ENCODE results near the gene C7.

C7 gene

DNA sequence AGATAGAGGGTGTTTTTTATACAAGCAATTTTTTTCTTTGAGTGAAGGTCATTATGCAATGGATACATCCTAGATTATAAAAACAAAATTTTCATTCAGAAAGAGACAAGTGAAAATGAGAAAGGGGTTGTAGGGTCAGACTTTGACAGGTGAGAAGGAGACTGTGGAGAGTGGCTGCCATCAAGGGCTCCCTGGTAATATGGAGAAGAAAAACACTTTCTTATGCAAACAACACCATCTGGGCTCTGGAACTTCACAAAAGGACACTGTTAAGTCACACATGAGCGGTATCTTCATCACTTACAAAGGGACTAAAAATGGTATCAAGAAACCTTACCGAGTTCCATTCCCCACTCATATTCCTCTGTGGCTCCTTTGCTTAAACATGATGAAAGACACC is 23.5 kb downstream of the C7 start:
- Histone ChIP-seq H3K27me3 (ENCODE audit: control insufficient read depth, insufficient read depth, low read length) (no peaks in the 10 kb centered on the region), H3K9ac (ENCODE audit: low read depth, low read length) (no peak overlapping the region), H3K4me1 (ENCODE audit: control insufficient read depth, insufficient read depth, low read length) (peaks cover 19% of the 10 kb centered on the region), H3K9me3 (ENCODE audit: control insufficient read depth, insufficient read depth, low read length) (no peaks in the 10 kb centered on the region), H3K36me3 (ENCODE audit: control insufficient read depth, insufficient read depth, low read length) (no peaks in the 10 kb centered on the region), H3K4me3 (ENCODE audit: low read depth, low read length) (no peak overlapping the region)

DNA sequence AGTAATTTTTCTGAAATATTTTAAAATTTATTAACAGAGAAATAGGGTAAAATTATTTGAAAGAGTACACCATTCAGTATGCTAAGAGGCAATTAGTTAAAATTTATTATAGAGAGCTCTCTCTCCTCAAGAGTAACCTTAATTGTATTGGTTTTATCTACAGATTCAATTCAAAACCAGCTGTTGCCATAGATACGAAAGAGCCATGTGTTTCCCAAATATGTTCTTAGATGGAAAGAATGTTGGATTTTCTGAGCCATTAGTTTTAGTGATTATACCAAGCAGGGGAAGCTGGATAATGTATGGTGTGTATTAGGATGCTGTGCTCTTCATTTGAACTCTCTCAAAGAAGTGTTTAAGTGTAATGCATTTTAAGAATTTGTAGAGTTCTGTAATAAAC is 27.8 kb downstream of the C7 start:
- Histone ChIP-seq H3K4me3 (ENCODE audit: low read depth, low read length) (no peak overlapping the region), H3K9ac (ENCODE audit: low read depth, low read length) (no peak overlapping the region), H3K9me3 (ENCODE audit: control insufficient read depth, insufficient read depth, low read length) (no peaks in the 10 kb centered on the region), H3K4me1 (ENCODE audit: control insufficient read depth, insufficient read depth, low read length) (peaks cover 14% of the 10 kb centered on the region), H3K36me3 (ENCODE audit: control insufficient read depth, insufficient read depth, low read length) (no peaks in the 10 kb centered on the region), H3K27me3 (ENCODE audit: control insufficient read depth, insufficient read depth, low read length) (no peaks in the 10 kb centered on the region)

DNA sequence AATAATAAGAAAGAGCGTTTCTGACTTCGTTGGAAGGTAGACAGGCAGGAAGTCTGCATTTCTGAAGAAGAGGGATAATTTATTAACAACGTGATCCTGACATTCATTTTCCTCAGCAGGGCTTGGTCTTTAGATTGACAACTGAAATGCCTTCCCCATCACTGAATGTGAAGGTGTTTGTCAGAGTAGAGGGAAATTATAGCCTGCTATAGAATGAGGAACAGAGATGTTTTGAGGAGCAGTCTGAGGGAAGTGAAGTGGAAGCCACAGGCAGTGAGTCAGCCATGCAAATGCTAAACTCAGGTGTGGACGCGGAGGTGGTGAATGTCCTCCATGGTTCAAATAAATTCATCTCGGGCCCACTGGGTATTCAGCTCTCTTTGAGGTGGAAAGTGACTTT is 30.5 kb downstream of the C7 start:
- no peak overlapping the region for H3K9ac ChIP-seq (ENCODE audit: low read depth, low read length)
- H3K27me3 ChIP-seq (ENCODE audit: control insufficient read depth, insufficient read depth, low read length): no peaks in the 10 kb centered on the region
- H3K4me3 ChIP-seq (ENCODE audit: low read depth, low read length): no peak overlapping the region
- H3K36me3 ChIP-seq (ENCODE audit: control insufficient read depth, insufficient read depth, low read length): no peaks in the 10 kb centered on the region
- no peaks in the 10 kb centered on the region for H3K9me3 ChIP-seq (ENCODE audit: control insufficient read depth, insufficient read depth, low read length)
- peaks cover 2% of the 10 kb centered on the region for H3K4me1 ChIP-seq (ENCODE audit: control insufficient read depth, insufficient read depth, low read length)

DNA sequence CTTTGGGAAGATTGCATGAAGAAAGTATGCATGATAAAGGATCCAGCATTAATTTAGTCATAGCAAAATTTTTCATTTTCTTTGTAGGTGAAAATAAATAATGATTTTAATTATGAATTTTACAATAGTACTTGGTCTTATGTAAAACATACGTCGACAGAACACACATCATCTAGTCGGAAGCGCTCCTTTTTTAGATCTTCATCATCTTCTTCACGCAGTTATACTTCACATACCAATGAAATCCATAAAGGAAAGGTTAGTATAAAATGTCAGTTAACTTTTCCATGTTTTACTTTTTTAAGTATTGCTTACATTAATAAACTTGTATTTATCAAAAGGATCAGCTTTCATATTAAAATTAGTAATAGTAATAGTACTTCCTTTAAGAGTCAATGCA is 35.8 kb downstream of the C7 start:
- Histone ChIP-seq H3K9me3 (ENCODE audit: control insufficient read depth, insufficient read depth, low read length) (no peaks in the 10 kb centered on the region), H3K36me3 (ENCODE audit: control insufficient read depth, insufficient read depth, low read length) (no peaks in the 10 kb centered on the region), H3K9ac (ENCODE audit: low read depth, low read length) (no peak overlapping the region), H3K4me1 (ENCODE audit: control insufficient read depth, insufficient read depth, low read length) (no peaks in the 10 kb centered on the region), H3K4me3 (ENCODE audit: low read depth, low read length) (no peak overlapping the region), H3K27me3 (ENCODE audit: control insufficient read depth, insufficient read depth, low read length) (no peaks in the 10 kb centered on the region)

DNA sequence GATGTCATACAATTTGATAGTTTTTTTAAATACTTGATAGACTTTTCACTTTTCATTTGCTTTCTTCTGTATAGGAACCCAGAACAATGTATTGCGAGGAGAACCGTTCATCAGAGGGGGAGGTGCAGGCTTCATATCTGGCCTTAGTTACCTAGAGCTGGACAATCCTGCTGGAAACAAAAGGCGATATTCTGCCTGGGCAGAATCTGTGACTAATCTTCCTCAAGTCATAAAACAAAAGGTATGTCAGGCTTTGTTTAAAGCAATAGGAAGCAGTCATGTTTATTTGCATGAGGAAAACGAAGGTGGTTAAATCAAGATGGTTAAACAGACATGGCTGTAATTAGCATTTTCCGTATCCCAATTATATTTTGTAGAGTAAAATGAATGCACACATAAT is 46.0 kb downstream of the C7 start:
- peaks cover 3% of the 10 kb centered on the region for H3K4me1 ChIP-seq (ENCODE audit: control insufficient read depth, insufficient read depth, low read length)
- no peaks in the 10 kb centered on the region for H3K27me3 ChIP-seq (ENCODE audit: control insufficient read depth, insufficient read depth, low read length)
- no peaks in the 10 kb centered on the region for H3K36me3 ChIP-seq (ENCODE audit: control insufficient read depth, insufficient read depth, low read length)
- no peaks in the 10 kb centered on the region for H3K9me3 ChIP-seq (ENCODE audit: control insufficient read depth, insufficient read depth, low read length)
- no peak overlapping the region for H3K4me3 ChIP-seq (ENCODE audit: low read depth, low read length)
- H3K9ac ChIP-seq (ENCODE audit: low read depth, low read length): no peak overlapping the region

DNA sequence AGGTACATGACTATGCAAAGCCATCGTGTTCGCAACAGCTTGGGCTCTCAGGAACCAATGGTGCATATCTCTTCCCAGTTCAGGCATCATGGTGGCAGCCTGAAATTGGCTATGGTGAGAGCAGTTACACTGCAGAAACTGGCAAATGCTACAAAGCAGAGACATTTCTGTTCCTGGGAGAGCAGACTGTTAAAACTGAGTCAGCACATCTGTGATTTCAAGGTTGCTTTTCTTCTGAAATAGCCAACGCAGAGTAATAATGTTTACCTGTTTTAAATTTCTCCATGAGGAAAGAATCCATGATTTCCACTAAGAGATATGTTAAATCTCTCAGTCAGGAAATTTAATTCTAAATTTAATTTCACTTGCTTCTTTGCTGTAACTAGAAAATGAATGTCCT is 47.8 kb downstream of the C7 start:
- no peaks in the 10 kb centered on the region for H3K27me3 ChIP-seq (ENCODE audit: control insufficient read depth, insufficient read depth, low read length)
- H3K4me3 ChIP-seq (ENCODE audit: low read depth, low read length): no peak overlapping the region
- H3K4me1 ChIP-seq (ENCODE audit: control insufficient read depth, insufficient read depth, low read length): peaks cover 3% of the 10 kb centered on the region
- H3K36me3 ChIP-seq (ENCODE audit: control insufficient read depth, insufficient read depth, low read length): no peaks in the 10 kb centered on the region
- H3K9me3 ChIP-seq (ENCODE audit: control insufficient read depth, insufficient read depth, low read length): no peaks in the 10 kb centered on the region
- H3K9ac ChIP-seq (ENCODE audit: low read depth, low read length): no peak overlapping the region

DNA sequence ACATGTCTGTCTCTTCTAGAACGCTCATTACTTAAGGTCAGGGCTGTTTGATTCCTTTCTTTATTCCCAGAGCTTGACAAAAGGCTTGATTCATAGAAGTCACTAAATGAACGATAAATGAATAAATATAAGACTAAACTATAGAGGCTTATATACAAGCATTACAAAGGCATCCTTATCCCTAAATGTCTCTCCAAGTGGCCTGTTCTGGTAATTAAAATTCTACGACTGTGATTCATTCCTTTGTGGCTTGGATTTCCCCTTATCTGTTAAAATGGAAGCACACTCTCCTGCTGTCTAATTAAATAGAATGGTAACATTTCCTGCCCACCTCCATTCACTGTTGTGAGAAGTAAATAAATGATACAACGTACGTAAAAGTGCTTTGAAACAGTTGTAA is 49.5 kb downstream of the C7 start:
- H3K9me3 ChIP-seq (ENCODE audit: control insufficient read depth, insufficient read depth, low read length): no peaks in the 10 kb centered on the region
- H3K27me3 ChIP-seq (ENCODE audit: control insufficient read depth, insufficient read depth, low read length): no peaks in the 10 kb centered on the region
- H3K9ac ChIP-seq (ENCODE audit: low read depth, low read length): no peak overlapping the region
- no peaks in the 10 kb centered on the region for H3K36me3 ChIP-seq (ENCODE audit: control insufficient read depth, insufficient read depth, low read length)
- H3K4me1 ChIP-seq (ENCODE audit: control insufficient read depth, insufficient read depth, low read length): peaks cover 3% of the 10 kb centered on the region
- no peak overlapping the region for H3K4me3 ChIP-seq (ENCODE audit: low read depth, low read length)

DNA sequence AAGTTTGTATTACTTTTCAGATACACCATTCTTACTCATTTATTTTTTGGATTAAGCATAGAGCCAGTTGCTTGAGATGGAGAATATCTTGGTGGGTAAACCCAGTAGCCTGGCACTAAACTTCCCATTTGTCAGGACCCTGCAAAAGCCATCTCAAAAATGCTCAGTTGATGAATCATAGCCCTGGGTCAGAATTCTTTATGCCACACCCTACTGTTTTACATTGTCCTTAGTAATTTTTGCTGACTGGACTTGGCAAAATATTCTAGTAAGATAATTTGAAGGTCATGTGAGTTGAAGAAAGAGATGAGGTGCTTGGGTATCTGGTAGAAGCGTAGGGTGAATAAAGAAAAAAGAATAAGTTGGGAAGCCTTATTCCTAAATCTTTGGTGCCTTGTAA is 50.7 kb downstream of the C7 start:
- H3K9me3 ChIP-seq (ENCODE audit: control insufficient read depth, insufficient read depth, low read length): no peaks in the 10 kb centered on the region
- H3K27me3 ChIP-seq (ENCODE audit: control insufficient read depth, insufficient read depth, low read length): no peaks in the 10 kb centered on the region
- H3K36me3 ChIP-seq (ENCODE audit: control insufficient read depth, insufficient read depth, low read length): no peaks in the 10 kb centered on the region
- no peak overlapping the region for H3K9ac ChIP-seq (ENCODE audit: low read depth, low read length)
- H3K4me1 ChIP-seq (ENCODE audit: control insufficient read depth, insufficient read depth, low read length): peaks cover 3% of the 10 kb centered on the region
- H3K4me3 ChIP-seq (ENCODE audit: low read depth, low read length): no peak overlapping the region

DNA sequence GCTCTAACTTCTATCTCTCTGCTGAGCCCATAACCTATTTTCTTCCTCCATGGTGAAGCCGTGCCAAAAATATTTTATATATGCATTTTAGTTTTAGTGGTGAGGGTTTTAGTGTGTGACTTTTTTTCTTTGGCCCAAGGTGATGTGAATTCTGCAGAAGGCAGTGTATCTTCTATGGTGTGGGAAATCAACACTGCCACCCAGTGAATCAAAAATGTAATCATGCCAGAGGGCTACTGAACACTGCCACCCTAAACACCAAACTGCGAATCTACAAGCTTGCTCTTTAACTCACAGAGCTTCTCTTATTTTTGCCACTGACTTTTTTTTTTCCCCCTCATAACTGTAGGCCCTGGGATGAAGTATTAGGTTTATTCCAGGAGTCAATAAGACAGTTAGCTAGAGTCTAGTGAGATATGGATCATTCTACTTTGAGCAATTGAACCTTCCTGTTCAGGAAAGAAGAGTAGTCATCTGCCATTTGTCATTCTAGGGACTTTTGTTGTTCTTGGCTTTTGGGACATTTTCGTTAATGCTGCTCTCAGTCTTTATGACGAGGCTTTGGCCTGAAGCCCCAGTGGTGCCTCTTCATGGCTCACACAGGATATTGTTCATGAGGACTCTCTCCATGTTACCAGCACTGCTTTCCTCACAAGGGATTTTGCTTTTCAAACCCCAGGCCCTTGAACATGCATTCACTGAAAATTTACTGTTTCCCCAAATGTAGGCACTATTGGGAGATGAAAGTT is 53.1 kb downstream of the C7 start:
- Histone ChIP-seq H3K27me3 (ENCODE audit: control insufficient read depth, insufficient read depth, low read length) (no peaks in the 10 kb centered on the region), H3K36me3 (ENCODE audit: control insufficient read depth, insufficient read depth, low read length) (no peaks in the 10 kb centered on the region), H3K4me3 (ENCODE audit: low read depth, low read length) (no peak overlapping the region), H3K4me1 (ENCODE audit: control insufficient read depth, insufficient read depth, low read length) (peaks cover 3% of the 10 kb centered on the region), H3K9me3 (ENCODE audit: control insufficient read depth, insufficient read depth, low read length) (no peaks in the 10 kb centered on the region), H3K9ac (ENCODE audit: low read depth, low read length) (no peak overlapping the region)

DNA sequence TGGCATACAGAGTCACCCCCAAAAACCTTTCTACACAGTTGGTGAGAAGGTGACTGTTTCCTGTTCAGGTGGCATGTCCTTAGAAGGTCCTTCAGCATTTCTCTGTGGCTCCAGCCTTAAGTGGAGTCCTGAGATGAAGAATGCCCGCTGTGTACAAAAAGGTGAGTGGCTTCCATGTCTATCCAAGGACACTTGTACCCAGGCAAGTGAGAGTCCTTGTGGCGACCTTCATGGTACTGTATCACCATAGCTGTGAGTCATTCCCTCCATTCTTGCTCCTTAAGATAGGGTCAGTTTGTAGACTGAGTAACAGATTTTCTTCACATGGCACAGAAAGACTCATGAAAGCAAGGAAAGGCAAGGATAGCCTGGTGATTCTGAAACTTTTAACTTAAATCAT is 63.1 kb downstream of the C7 start:
- no peaks in the 10 kb centered on the region for H3K36me3 ChIP-seq (ENCODE audit: control insufficient read depth, insufficient read depth, low read length)
- no peaks in the 10 kb centered on the region for H3K9me3 ChIP-seq (ENCODE audit: control insufficient read depth, insufficient read depth, low read length)
- no peak overlapping the region for H3K9ac ChIP-seq (ENCODE audit: low read depth, low read length)
- no peaks in the 10 kb centered on the region for H3K27me3 ChIP-seq (ENCODE audit: control insufficient read depth, insufficient read depth, low read length)
- H3K4me3 ChIP-seq (ENCODE audit: low read depth, low read length): no peak overlapping the region
- H3K4me1 ChIP-seq (ENCODE audit: control insufficient read depth, insufficient read depth, low read length): no peaks in the 10 kb centered on the region

DNA sequence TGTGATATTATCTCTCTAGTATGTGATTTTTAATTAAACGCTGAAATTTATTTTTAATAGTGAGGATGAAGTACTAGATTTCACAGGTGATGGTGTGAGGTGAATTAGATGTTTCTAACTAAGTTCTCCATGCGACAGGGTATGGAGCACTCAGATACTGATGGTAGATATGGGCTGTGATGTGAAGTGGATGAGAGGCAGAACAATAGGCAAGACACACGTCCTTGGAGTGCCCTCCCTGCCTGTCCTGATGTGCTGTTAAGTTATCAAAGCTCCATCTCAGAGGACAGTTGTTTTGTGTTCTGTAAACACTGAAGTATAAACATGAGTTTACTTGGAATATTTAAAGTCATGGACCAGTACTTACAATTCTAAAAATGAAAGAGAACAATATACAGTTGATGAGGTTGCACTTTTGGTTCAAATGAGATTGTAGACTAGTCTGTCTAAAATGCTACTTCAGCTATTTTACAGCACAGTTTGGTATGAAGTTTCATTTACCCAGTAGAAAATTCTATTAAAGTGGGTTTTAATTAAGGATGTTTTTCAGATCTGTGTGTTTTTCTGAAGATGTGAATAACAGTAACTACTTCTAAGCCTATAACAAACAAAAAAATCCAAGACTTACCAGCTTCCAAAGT is 64.2 kb downstream of the C7 start:
- H3K9ac ChIP-seq (ENCODE audit: low read depth, low read length): no peak overlapping the region

DNA sequence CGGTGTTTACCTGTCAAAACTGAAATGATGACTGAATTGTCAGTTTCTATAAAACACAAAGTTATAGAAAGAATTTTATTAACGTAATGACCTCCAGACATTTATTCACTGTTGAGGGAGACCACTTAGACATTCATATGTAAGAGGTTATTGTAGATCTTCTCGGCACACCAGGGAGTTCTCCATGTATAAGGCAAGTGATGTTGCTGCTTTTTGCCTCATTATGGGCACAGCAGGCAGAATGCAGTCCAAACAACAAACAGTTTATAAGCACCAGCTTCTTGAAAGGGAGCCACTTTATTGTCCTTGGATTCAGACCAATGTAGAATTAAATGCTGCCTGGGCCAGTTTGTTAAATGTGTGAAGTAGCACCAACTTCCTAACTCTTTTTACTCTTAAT is 66.7 kb downstream of the C7 start:
- no peak overlapping the region for H3K9ac ChIP-seq (ENCODE audit: low read depth, low read length)
- no peaks in the 10 kb centered on the region for H3K27me3 ChIP-seq (ENCODE audit: control insufficient read depth, insufficient read depth, low read length)
- no peaks in the 10 kb centered on the region for H3K4me1 ChIP-seq (ENCODE audit: control insufficient read depth, insufficient read depth, low read length)
- no peaks in the 10 kb centered on the region for H3K36me3 ChIP-seq (ENCODE audit: control insufficient read depth, insufficient read depth, low read length)
- no peak overlapping the region for H3K4me3 ChIP-seq (ENCODE audit: low read depth, low read length)
- H3K9me3 ChIP-seq (ENCODE audit: control insufficient read depth, insufficient read depth, low read length): no peaks in the 10 kb centered on the region

More for the DNA sequence above, 64.2 kb downstream of the C7 start:
- Histone ChIP-seq H3K36me3 (ENCODE audit: control insufficient read depth, insufficient read depth, low read length) (no peaks in the 10 kb centered on the region), H3K4me3 (ENCODE audit: low read depth, low read length) (no peak overlapping the region), H3K9me3 (ENCODE audit: control insufficient read depth, insufficient read depth, low read length) (no peaks in the 10 kb centered on the region), H3K4me1 (ENCODE audit: control insufficient read depth, insufficient read depth, low read length) (no peaks in the 10 kb centered on the region), H3K27me3 (ENCODE audit: control insufficient read depth, insufficient read depth, low read length) (no peaks in the 10 kb centered on the region)

Measured in iPS-15b (cell line).